ENCODE data around the gene TUBB3.
"Not testable (repeated sequence)": the region's sequence is repeated elsewhere in the genome, so short reads cannot be mapped to it uniquely, and the experiment has no call there.

TUBB3 gene

GRCh38 chr16:89922884-89923639 is at the start of gene TUBB3:
TUBB3 (plus strand) TSS chr16:89923342; CDS start chr16:89923402, 60 bp downstream.
- FAIRE-seq: peak; percentile 51
- DNase-seq (ENCODE audit: insufficient read length, low spot score): peak; percentile 84

GRCh38 chr16:89873972-89874689 is 49.0 kb upstream of the TUBB3 start:
- FAIRE-seq (peak; percentile 98), DNase-seq (ENCODE audit: insufficient read length, low spot score) (peak; percentile 89)

GRCh38 chr16:89879123-89879522 is 44.0 kb upstream of the TUBB3 start:
- DNase-seq (ENCODE audit: insufficient read length, low spot score); FAIRE-seq: not testable (repeated sequence)

DNA sequence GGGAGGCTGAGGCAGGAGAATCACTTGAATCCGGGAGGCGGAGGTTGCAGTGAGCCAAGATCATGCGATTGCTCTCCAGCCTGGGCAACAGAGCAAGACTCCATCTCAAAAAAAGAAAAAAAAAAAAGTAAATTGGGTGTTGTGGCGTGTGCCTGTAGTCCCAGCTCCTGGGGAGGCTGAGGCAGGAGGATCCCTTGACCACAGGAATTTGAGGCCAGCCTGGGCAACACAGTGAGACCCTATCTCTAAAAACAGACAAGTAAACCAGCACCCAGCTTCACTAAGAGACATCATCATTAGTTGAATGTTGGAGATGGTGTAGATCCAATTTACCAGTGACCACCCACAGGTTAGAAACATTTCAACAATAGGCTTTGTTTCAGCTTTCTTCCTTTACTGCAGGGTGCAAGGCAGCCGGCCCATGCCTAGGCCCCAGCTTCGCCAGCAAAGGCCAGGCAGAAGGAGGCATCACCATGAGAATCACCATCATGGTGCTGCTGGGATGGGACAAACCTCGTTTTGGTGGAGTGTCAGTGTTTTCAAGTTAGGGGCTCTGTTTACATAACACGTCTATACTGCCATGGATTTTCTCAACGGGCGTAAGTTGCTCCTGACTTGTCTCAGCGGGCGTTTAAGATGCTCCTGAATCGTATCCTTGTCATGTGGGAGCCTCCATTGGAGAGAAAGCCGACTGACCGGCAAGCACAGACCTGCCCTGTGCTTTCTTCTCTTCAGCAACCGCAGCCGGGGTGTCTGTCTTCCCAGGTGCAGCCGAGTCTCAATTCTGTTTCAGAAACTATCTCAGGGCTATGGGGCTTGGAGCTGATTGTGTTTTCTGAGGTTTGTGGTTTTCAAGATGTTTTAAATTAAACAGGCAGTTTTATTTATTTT is 42.4 kb upstream of the TUBB3 start:
- no peak for DNase-seq (ENCODE audit: insufficient read length, low spot score)
- FAIRE-seq: no peak

GRCh38 chr16:89881368-89881730 is 41.8 kb upstream of the TUBB3 start:
- DNase-seq (ENCODE audit: insufficient read length, low spot score) (no peak), FAIRE-seq (no peak)

- DNase-seq (ENCODE audit: insufficient read length, low spot score) (no peak), FAIRE-seq (no peak)
Measured at GRCh38 chr16:89883346-89884040, 39.6 kb upstream of the TUBB3 start.

DNA sequence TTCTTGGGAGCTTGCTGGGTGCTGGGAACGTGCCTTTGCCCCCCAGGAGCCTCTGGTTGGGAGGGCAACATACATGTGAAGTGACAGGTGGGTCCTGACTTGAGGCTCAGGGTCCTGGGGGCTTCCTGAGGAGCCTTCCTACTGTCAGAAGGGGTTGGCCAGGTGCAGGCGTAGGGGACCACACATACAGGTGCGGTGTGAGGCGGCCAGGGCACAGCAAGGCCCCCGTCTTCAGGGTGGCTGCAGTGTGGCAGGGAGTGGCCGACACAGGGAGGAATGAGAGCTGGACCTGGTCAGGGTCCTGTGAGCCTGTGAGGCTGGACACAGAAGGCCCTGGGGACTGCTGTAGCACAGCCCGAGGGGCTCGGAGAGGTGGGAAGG is 39.1 kb upstream of the TUBB3 start:
- FAIRE-seq (no peak), DNase-seq (ENCODE audit: insufficient read length, low spot score) (no peak)

- no peak for FAIRE-seq
Measured at GRCh38 chr16:89887243-89887642, 35.9 kb upstream of the TUBB3 start.

DNA sequence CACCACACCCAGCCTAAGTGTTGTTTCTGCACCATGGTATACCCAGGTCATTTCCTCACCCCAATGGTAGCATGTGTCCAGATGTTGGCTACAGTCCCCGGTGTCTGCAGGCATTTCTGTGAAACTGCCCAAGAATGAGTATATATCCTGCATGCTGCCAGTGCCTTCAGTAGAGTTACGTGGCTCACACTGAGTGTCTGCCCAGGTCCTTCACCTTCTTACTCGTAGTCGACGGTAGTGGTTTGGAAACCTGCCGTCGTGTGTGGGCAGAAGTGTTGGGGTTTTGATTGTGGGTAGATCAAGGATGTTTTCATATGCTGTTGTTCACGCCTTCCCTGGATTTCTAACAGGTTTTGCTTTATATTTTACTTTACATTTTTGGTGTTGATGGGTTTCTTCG is 32.9 kb upstream of the TUBB3 start:
- DNase-seq (ENCODE audit: insufficient read length, low spot score): no peak

More at GRCh38 chr16:89887243-89887642, 35.9 kb upstream of the TUBB3 start:
- no peak for DNase-seq (ENCODE audit: insufficient read length, low spot score)

DNA sequence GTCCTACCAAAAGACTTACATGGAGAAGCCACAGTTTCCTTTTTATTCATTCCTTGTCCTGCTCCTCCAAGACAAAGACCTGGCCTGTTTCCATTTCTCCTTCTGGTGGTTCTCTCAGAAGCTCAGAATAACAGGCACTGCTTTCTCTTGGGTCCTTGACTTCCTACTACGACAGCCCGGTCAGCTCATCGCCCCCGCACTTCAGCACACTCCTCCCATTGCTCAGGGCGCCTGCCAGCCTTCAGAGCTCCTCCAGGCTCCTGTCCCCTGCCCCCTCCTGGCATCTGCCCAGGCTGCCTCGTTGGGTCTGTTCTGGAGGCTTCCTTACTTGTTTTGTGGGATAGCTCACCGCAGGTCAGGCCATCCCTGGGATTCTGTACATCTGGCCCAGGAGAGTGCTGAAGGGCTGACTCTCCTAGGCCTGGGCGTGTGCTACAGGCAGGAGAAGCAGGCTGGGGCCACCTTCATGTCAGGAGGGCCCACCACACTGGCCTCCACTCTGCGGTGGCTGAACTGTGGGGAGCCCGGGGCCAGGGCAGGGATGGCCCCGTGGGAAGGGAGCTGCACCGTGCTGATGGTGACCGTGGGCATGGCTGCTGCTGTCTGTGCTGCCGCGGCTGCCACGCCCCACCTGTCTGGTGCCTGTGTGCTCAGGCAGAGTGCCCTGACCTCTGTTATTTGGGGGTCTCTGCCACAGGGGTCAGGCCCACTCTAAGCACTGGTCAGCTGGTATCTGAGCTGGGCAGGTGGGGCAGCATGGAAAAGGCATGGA is 32.1 kb upstream of the TUBB3 start:
- FAIRE-seq (no peak), DNase-seq (ENCODE audit: insufficient read length, low spot score) (no peak)

More for the DNA sequence above, 32.9 kb upstream of the TUBB3 start:
- no peak for FAIRE-seq

DNA sequence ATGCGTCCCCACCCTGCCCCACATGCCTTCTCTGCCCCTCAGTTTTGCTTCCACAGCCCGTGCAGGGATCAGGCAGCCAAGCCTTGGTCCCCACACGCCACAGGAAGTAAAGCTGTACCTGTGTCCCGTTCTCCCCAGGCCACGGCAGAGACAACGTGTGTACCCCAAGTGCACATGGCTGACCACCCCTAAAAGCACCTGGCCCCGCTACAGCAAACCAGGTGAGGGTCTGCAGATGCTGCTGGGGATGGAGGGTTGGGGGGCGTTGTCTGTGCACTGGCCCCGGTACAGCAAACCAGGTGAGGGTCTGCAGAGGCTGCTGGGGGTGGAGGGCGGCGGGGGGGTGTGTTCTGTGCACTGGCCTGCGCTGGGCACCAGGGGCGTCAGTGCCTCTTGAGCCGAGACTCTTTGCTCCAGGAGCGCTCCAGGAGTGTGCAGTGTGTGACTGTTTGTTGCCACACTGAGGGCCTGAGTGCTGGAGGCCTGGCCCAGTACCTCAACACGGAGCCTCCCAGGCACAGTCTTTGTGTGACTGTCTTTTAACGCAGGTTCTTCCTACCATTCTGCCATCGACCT is 31.0 kb upstream of the TUBB3 start:
- no peak for FAIRE-seq
- no peak for DNase-seq (ENCODE audit: insufficient read length, low spot score)

DNA sequence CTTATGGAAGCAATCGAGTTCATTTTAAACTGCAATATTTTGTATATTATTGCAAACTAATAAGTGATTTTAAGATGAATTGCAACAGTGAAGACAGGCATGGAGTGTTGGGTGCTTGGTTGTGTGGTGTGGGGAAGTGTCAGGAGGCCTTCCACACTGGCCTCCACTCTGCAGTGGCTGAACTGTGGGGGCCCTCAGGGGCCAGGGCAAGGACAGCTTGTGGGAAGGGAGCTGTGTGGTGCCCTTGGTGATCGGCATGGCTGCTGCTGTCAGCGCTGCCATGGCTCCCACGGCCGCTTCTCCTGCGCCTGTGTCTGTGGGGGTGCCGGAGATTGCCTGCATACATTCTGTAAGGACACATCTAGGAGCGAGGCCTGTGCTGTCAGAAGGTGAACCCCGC is 30.5 kb upstream of the TUBB3 start:
- DNase-seq (ENCODE audit: insufficient read length, low spot score): no peak
- no peak for FAIRE-seq

- DNase-seq (ENCODE audit: insufficient read length, low spot score): no peak
- no peak for FAIRE-seq
Measured at GRCh38 chr16:89893642-89894548, 29.2 kb upstream of the TUBB3 start.

DNA sequence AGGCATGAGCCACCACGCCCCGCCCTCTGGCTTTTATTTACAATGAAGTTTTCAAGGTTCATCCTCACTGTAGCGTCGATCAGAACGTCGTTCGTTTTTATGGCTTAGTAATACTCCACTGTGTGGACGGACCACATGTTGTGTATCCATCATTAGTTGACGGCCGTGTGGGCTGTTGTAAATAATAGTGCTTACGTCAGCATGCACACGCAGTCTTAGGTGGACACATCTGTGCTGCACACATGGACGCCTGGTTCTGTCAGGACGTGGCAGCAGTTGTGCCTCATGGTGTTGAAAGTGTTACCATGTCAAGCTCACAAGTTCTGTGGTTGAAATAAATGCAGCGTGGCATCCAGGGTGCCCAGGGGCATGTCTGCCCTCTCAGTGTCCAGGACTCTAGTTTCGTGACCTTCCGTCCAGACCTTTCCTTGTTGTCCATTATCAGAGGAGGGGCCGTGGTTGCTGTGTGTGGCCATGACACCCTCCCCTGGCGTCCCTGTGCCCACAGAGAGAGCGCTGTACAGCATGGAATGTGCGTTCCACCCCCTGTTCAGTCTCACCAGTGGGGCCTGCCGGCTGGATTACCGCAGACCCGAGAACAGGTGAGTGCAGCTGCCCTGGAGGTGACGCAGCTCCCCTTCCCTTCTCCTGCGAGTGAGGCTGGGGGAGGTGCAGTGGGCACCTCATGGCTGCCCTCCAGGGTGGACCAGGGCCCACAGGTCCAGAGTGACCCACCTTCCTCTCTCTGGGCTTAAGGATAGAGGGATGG is 27.5 kb upstream of the TUBB3 start:
- FAIRE-seq (no peak), DNase-seq (ENCODE audit: insufficient read length, low spot score) (no peak)

GRCh38 chr16:89897204-89897603 is 25.9 kb upstream of the TUBB3 start:
- DNase-seq (ENCODE audit: insufficient read length, low spot score) (no peak), FAIRE-seq (no peak)

DNA sequence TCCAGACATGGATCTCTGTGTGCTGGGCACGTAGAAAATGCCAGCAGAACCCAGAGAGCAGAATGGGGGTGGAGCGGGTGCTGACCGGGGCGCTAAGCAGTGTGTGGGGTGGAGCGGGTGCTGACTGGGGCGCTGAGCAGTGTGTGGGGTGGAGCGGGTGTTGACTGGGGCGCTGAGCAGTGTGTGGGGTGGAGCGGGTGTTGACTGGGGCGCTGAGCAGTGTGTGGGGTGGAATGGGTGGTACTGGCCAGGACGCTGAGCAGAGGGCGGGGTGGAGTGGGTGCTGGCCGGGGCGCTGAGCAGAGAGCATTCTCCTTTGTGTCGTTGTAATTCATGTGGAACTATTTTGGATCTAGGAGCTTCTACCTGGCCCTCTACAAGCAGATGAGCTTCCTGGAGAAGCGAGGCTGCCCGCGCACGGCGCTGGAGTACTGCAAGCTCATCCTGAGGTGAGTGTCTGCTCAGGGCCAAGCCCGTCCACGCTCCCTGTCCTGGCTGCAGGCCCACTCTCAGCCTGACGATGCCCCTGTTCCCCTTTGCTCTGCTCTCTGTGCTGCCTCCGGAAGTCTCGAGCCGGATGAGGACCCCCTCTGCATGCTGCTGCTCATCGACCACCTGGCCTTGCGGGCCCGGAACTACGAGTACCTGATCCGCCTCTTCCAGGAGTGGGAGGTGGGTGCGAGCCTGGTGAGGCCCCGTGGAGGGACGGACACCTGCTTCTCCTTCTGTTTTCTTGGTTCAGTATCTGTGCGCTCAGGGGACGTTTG is 24.8 kb upstream of the TUBB3 start:
- no peak for FAIRE-seq
- no peak for DNase-seq (ENCODE audit: insufficient read length, low spot score)

GRCh38 chr16:89899879-89900481 is 23.2 kb upstream of the TUBB3 start:
- FAIRE-seq: no peak

More at GRCh38 chr16:89899879-89900481, 23.2 kb upstream of the TUBB3 start:
- DNase-seq (ENCODE audit: insufficient read length, low spot score): no peak
